Osteoblast (primary cell): Measurements from ENCODE around the gene CYP2C19. TPM values are rescaled to one million over a fixed set of nuclear protein-coding genes. Genes with fewer than 3 reads are reported as not detected.

ENCODE experiments used
- DNase-seq: peaks from one replicate; pipeline ENCODE4 v3.0.0; 2011; ENCODE audit warnings: low spot score, mixed read lengths; ENCODE audit not compliant: insufficient read length; ENCODE audit errors: missing footprints
- H2AFZ ChIP-seq: 2 replicates; pipeline ENCODE4 v1.6.0; 2011; ENCODE audit warnings: mild to moderate bottlenecking, low read length
- H3K27ac ChIP-seq: 2 replicates; pipeline ENCODE4 v1.5.1; 2011; ENCODE audit warnings: mild to moderate bottlenecking, low read depth, low read length, moderate library complexity
- H3K27me3 ChIP-seq: 2 replicates; pipeline ENCODE4 v1.6.0; 2012; ENCODE audit warnings: mild to moderate bottlenecking, control low read depth, inconsistent platforms, low read length, moderate library complexity; ENCODE audit not compliant: insufficient read depth
- H3K36me3 ChIP-seq: 2 replicates; pipeline ENCODE4 v1.5.1; 2011; ENCODE audit warnings: mild to moderate bottlenecking, low read length, control low read depth, moderate library complexity; ENCODE audit not compliant: insufficient read depth
- H3K4me1 ChIP-seq: 2 replicates; pipeline ENCODE4 v1.5.1; 2011; ENCODE audit warnings: mild to moderate bottlenecking, low read length, control low read depth, moderate library complexity; ENCODE audit not compliant: insufficient read depth
- H3K4me2 ChIP-seq: 2 replicates; pipeline ENCODE4 v1.6.0; 2011; ENCODE audit warnings: mild to moderate bottlenecking, low read length; ENCODE audit not compliant: insufficient read depth
- H3K4me3 ChIP-seq: fragments of 200-600 bp; sonication (generic); 3 replicates; pipeline ENCODE4 v1.5.1; 2012; ENCODE audit warnings: mild to moderate bottlenecking, low read length, inconsistent platforms; ENCODE audit not compliant: insufficient read depth
- H3K79me2 ChIP-seq: 2 replicates; pipeline ENCODE4 v1.6.0; 2012; ENCODE audit warnings: mild to moderate bottlenecking, low read length, control low read depth, inconsistent platforms; ENCODE audit not compliant: insufficient read depth
- H3K9me3 ChIP-seq: 2 replicates; pipeline ENCODE4 v1.5.1; 2011; ENCODE audit warnings: low read depth, low read length, control low read depth
- H4K20me1 ChIP-seq: 2 replicates; pipeline ENCODE4 v1.6.0; 2012; ENCODE audit warnings: mild to moderate bottlenecking, low read length, control low read depth; ENCODE audit not compliant: insufficient read depth
- total RNA-seq: library from RNA; depleted of rRNA; stranded (reverse); fragments of >200 nt; gene quantifications from 2 replicates; pipeline ENCODE4 v1.2.3, GENCODE V29; 2012
- TF ChIP-seq, protein P1 (sequence below): IDR thresholded peaks from 2 replicates; pipeline ENCODE4 v1.5.1; 2011; ENCODE audit warnings: mild to moderate bottlenecking, low read depth, low read length, moderate library complexity; ENCODE audit errors: extremely low read depth

The CYP2C19 gene
- total RNA-seq, 1 donor = not detected

DNA sequence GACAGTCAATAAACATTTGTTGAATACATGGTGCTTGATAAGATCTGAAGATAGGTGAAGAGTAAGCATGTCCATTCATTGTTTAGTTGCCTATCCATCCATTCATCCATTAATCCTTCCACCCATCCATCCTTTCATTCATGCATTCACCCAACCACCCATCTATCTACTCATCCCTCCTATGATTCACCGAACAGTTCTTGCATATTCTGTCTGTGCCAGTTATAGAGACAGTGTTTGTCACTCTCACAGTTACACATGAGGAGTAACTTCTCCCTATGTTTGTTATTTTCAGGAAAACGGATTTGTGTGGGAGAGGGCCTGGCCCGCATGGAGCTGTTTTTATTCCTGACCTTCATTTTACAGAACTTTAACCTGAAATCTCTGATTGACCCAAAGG, 90.0 kb downstream of the CYP2C19 start:
- TF ChIP-seq, protein P1, sequence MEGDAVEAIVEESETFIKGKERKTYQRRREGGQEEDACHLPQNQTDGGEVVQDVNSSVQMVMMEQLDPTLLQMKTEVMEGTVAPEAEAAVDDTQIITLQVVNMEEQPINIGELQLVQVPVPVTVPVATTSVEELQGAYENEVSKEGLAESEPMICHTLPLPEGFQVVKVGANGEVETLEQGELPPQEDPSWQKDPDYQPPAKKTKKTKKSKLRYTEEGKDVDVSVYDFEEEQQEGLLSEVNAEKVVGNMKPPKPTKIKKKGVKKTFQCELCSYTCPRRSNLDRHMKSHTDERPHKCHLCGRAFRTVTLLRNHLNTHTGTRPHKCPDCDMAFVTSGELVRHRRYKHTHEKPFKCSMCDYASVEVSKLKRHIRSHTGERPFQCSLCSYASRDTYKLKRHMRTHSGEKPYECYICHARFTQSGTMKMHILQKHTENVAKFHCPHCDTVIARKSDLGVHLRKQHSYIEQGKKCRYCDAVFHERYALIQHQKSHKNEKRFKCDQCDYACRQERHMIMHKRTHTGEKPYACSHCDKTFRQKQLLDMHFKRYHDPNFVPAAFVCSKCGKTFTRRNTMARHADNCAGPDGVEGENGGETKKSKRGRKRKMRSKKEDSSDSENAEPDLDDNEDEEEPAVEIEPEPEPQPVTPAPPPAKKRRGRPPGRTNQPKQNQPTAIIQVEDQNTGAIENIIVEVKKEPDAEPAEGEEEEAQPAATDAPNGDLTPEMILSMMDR = no peak

DNA sequence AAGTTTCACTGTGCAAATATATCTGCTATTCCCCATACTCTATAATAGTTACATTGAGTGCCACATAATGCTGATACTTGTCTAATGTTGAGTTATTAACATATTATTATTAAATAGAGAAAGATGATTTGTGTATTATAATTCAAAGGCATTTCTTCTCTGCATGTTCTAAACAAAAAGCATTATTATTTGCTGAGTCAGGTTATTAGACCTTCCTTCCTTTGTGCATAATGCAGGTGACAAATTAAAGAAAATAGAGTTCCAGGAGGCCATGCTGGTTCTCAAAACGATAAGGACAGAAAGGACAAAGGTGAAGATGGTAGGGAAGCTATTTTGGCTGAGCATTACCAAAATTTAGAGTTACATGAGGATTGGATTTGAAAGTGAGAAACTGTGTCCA, 90.6 kb downstream of the CYP2C19 start:
- Histone ChIP-seq H3K27ac (no peak overlapping the region), H3K4me2 (no peak overlapping the region), H3K27me3 (no peaks in the 10 kb centered on the region), H3K4me1 (no peaks in the 10 kb centered on the region), H3K36me3 (no peaks in the 10 kb centered on the region), H3K4me3 (no peak overlapping the region), H2AFZ (no peak overlapping the region), H3K9me3 (peaks cover under 1% of the 10 kb centered on the region), H4K20me1 (no peaks in the 10 kb centered on the region), H3K79me2 (no peaks in the 10 kb centered on the region)
- no peak for DNase-seq
- TF ChIP-seq, protein P1 = no peak

More for the DNA sequence above, 90.0 kb downstream of the CYP2C19 start:
- Histone ChIP-seq H3K27ac (no peak overlapping the region), H3K79me2 (no peaks in the 10 kb centered on the region), H3K4me3 (no peak overlapping the region), H4K20me1 (no peaks in the 10 kb centered on the region), H3K36me3 (no peaks in the 10 kb centered on the region), H2AFZ (no peak overlapping the region), H3K9me3 (no peaks in the 10 kb centered on the region), H3K27me3 (no peaks in the 10 kb centered on the region), H3K4me2 (no peak overlapping the region), H3K4me1 (no peaks in the 10 kb centered on the region)
- DNase-seq = no peak

DNA sequence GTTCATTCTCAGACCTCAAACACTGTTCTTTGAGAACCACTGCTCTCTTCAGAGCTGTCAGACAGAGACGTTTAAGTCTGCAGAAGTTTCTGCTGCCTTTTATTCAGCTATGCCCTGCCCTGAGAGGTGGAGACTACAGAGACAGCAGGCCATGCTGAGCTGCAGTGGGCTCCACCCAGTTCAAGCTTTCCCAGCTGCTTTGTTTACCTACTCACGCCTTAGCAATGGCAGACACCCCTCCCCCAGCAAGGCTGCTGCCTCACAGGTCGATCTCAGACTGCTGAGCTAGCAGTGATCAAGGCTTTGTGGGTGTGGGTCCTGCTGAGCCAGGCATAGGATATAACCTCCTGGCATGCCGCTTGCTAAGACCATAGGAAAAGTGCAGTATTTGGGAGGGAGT, 95.5 kb downstream of the CYP2C19 start:
- no peak overlapping the region for H3K4me2 ChIP-seq
- no peak overlapping the region for H2AFZ ChIP-seq
- no peaks in the 10 kb centered on the region for H4K20me1 ChIP-seq
- H3K79me2 ChIP-seq = no peaks in the 10 kb centered on the region
- H3K27ac ChIP-seq = no peak overlapping the region
- H3K4me1 ChIP-seq = no peaks in the 10 kb centered on the region
- H3K27me3 ChIP-seq = no peaks in the 10 kb centered on the region
- H3K4me3 ChIP-seq = no peak overlapping the region
- H3K9me3 ChIP-seq = peaks cover 2% of the 10 kb centered on the region
- no peak for DNase-seq
- TF ChIP-seq, protein P1 = no peak
- no peaks in the 10 kb centered on the region for H3K36me3 ChIP-seq

DNA sequence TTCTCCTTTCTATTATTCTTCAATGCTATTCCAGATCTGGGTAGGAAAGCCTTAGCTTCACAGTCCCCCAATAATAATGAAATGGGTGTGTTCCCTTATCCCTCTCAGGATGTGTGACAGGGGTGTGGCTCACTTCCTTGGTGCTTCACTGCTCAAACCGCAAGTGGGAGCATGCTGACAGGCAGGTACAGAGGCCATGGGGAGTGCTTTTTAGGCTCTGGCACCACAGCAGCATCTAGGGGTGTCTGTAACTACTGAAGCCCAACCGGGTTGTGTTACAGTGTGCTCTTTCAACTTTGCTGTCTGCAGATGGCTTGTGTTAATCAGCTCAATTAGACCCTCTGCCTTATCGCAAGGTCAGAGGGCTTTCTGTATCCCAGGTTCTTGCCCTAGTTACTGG, 96.6 kb downstream of the CYP2C19 start:
- no peaks in the 10 kb centered on the region for H3K79me2 ChIP-seq
- H3K4me2 ChIP-seq = no peak overlapping the region
- no peak overlapping the region for H3K27ac ChIP-seq
- no peaks in the 10 kb centered on the region for H4K20me1 ChIP-seq
- H2AFZ ChIP-seq = no peak overlapping the region
- H3K27me3 ChIP-seq = no peaks in the 10 kb centered on the region
- peaks cover 2% of the 10 kb centered on the region for H3K9me3 ChIP-seq
- TF ChIP-seq, protein P1 = no peak
- no peak overlapping the region for H3K4me3 ChIP-seq
- H3K4me1 ChIP-seq = no peaks in the 10 kb centered on the region
- H3K36me3 ChIP-seq = no peaks in the 10 kb centered on the region
- no peak for DNase-seq
